Measurements from ENCODE around the gene KRT77. TPM values are rescaled to one million over a fixed set of nuclear protein-coding genes. Genes with fewer than 3 reads are reported as not detected.

The KRT77 gene
- total RNA-seq, 4 donors from 2014 or later, result not detected

DNA sequence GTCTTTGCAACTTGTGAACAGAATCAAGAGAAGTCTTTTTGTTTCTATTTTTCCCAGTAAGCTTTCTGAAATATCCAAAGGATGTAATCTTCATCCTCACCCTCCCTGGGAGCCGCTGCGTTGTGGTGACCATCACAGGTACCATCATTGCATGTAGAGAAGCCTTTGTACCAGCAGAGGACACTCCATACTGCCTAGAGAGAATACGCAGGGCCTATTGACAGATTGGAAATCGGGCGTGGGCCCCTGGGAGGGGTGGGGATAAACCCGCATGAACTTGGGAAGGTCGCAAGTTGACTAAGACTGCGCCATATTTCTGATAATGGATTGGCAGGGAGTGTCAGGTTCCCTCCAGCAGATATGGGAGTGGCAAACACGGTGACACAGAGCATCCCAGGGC lies 35.8 kb downstream of the KRT77 start:
- H3K27me3 ChIP-seq, result peaks cover 9% of the 10 kb centered on the region
- no peak overlapping the region for H3K27ac ChIP-seq
- intact Hi-C loops (cut with DNase I; ENCODE audit: low total_unique reads), result no loop called here
- H3K4me3 ChIP-seq, result no peak overlapping the region
- DNase-seq, result no peak
- TF ChIP-seq, protein P1, sequence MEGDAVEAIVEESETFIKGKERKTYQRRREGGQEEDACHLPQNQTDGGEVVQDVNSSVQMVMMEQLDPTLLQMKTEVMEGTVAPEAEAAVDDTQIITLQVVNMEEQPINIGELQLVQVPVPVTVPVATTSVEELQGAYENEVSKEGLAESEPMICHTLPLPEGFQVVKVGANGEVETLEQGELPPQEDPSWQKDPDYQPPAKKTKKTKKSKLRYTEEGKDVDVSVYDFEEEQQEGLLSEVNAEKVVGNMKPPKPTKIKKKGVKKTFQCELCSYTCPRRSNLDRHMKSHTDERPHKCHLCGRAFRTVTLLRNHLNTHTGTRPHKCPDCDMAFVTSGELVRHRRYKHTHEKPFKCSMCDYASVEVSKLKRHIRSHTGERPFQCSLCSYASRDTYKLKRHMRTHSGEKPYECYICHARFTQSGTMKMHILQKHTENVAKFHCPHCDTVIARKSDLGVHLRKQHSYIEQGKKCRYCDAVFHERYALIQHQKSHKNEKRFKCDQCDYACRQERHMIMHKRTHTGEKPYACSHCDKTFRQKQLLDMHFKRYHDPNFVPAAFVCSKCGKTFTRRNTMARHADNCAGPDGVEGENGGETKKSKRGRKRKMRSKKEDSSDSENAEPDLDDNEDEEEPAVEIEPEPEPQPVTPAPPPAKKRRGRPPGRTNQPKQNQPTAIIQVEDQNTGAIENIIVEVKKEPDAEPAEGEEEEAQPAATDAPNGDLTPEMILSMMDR (IDR thresholded peaks at IDR 0.05), result peak in 4 of 5 experiments; percentile 15 to 35 (median 23)
- TF ChIP-seq EP300 (IDR thresholded peaks at IDR 0.05; ENCODE audit: low read depth) (no peak), POLR2A (IDR thresholded peaks at IDR 0.05) (no peak)
- no peaks in the 10 kb centered on the region for H3K36me3 ChIP-seq
- WGBS, 2 donors (ENCODE audit: low coverage in 1 of 2), result 53% methylated on average over 9 of the region's 9 CpGs; no CpG with 5 or more reads in 1 of the 2 donors
- no peaks in the 10 kb centered on the region for H3K4me1 ChIP-seq
- in situ Hi-C loops (cut with MboI; ENCODE audit: low pct_ligation_motif_present in 1 of 4, low pct_unique_long_range_greater_than_20kb in 1 of 4, low sequenced_read_pairs in 3 of 4), result no loop called here
- H3K9me3 ChIP-seq, result no peaks in the 10 kb centered on the region

DNA sequence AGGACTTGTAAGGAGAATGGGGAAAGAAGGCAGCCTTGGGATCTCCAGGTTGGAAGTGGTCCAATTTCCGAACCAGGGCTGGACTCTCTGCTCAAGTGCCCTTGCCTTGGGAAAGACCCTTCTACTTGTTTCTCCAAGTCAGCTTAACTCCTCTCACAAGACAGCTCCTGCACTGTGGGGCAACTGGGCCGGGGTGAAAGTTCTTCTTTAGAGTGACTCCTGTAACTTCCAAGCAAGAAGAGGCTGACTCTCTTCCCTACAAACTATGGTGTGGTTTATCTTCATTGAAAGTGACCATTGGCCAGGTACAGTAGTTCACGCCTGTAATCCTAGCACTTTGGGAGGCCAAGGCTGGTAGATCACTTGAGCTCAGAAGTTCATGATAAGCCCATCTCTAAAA lies 36.9 kb downstream of the KRT77 start:
- in situ Hi-C loops (cut with MboI; ENCODE audit: low pct_ligation_motif_present in 1 of 4, low pct_unique_long_range_greater_than_20kb in 1 of 4, low sequenced_read_pairs in 3 of 4), result no loop called here
- H3K36me3 ChIP-seq, result no peaks in the 10 kb centered on the region

GRCh38 chr12:52663420-52663819 lies 39.9 kb downstream of the KRT77 start:
- TF ChIP-seq, protein P1 (IDR thresholded peaks at IDR 0.05), result no peak
- TF ChIP-seq EP300 (IDR thresholded peaks at IDR 0.05; ENCODE audit: low read depth) (no peak), POLR2AphosphoS5 (IDR thresholded peaks at IDR 0.05) (no peak), POLR2A (IDR thresholded peaks at IDR 0.05) (no peak)
- Histone ChIP-seq H3K4me1 (no peaks in the 10 kb centered on the region), H3K4me3 (no peak overlapping the region), H3K27me3 (peaks cover 9% of the 10 kb centered on the region), H3K9me3 (no peaks in the 10 kb centered on the region), H3K36me3 (no peaks in the 10 kb centered on the region), H3K27ac (no peak overlapping the region)
- in situ Hi-C loops (cut with MboI; ENCODE audit: low pct_ligation_motif_present in 1 of 4, low pct_unique_long_range_greater_than_20kb in 1 of 4, low sequenced_read_pairs in 3 of 4) (no loop called here), intact Hi-C loops (cut with DNase I; ENCODE audit: low total_unique reads) (no loop called here)
- no peak for DNase-seq

More for the DNA sequence above, 36.9 kb downstream of the KRT77 start:
- no peaks in the 10 kb centered on the region for H3K9me3 ChIP-seq
- H3K27me3 ChIP-seq, result peaks cover 9% of the 10 kb centered on the region
- no peak overlapping the region for H3K27ac ChIP-seq
- 40 to 70% methylated on average over 1 to 3 of the region's 3 CpGs for WGBS, 2 donors (ENCODE audit: low coverage in 1 of 2)
- no peaks in the 10 kb centered on the region for H3K4me1 ChIP-seq
- DNase-seq, result no peak
- H3K4me3 ChIP-seq, result no peak overlapping the region
- intact Hi-C loops (cut with DNase I; ENCODE audit: low total_unique reads), result no loop called here
- TF ChIP-seq EP300 (IDR thresholded peaks at IDR 0.05; ENCODE audit: low read depth) (no peak), POLR2A (IDR thresholded peaks at IDR 0.05) (no peak), POLR2AphosphoS5 (IDR thresholded peaks at IDR 0.05) (no peak)
- TF ChIP-seq, protein P1 (IDR thresholded peaks at IDR 0.05), result no peak

DNA sequence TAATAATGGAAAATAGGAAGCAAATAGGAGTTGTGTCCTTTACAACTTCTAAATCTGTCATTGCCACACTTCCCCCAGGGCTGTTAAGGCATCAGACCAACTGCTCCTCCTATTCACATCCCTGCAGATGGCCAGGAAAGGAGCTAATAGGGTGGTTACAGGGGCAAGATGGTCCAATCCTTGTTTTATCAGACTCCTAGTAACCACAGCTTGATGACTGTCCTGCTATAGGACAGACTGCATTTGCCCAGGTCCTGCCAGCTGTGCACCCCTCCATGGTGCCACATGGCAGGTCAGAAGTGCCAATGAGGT lies 40.5 kb downstream of the KRT77 start:
- Histone ChIP-seq H3K4me1 (no peaks in the 10 kb centered on the region), H3K27me3 (peaks cover 13% of the 10 kb centered on the region), H3K9me3 (no peaks in the 10 kb centered on the region), H3K4me3 (no peak overlapping the region), H3K27ac (no peak overlapping the region), H3K36me3 (no peaks in the 10 kb centered on the region)
- TF ChIP-seq EP300 (IDR thresholded peaks at IDR 0.05; ENCODE audit: low read depth) (no peak), POLR2AphosphoS5 (IDR thresholded peaks at IDR 0.05) (no peak), POLR2A (IDR thresholded peaks at IDR 0.05) (no peak)
- TF ChIP-seq, protein P1 (IDR thresholded peaks at IDR 0.05), result no peak
- DNase-seq, result no peak
- in situ Hi-C loops (cut with MboI; ENCODE audit: low pct_ligation_motif_present in 1 of 4, low pct_unique_long_range_greater_than_20kb in 1 of 4, low sequenced_read_pairs in 3 of 4) (no loop called here), intact Hi-C loops (cut with DNase I; ENCODE audit: low total_unique reads) (no loop called here)

Measured in transverse colon (tissue), 4 donors.